HCT116 (cell line): ENCODE measurements around the gene C2orf80. TPM values are rescaled to one million over a fixed set of nuclear protein-coding genes. Genes with fewer than 3 reads are reported as not detected.

ENCODE experiments used
- ATAC-seq: fragments of 200-7000 bp; cut with Tn5 transposase; 2 replicates; pipeline ENCODE4 v1.9.1; 2020; ENCODE audit warnings: mild to moderate bottlenecking, moderate library complexity
- BruUV-seq: library from RNA; stranded (reverse); fragments of 400-500 nt; replicated peaks from 2 replicates; lab custom pipeline; 2021; lab: Mats Ljungman, UMichigan
- CTCF ChIA-PET: fragments of 300-600 bp; sonication (Branson Sonifier 250); formaldehyde crosslinking; loops from one replicate; lab custom pipeline; 2021; ENCODE audit warnings: antibody characterized with exemption; lab: Charles Lee
- POLR2A ChIA-PET: fragments of 300-600, 350-600 bp; sonication (Branson Sonifier 250); formaldehyde crosslinking; loops from one replicate; lab custom pipeline; 2021; ENCODE audit warnings: antibody characterized with exemption; lab: Charles Lee
- RAD21 ChIA-PET, 2 experiments: fragments of 300-600 bp; sonication (Branson Sonifier 250); formaldehyde crosslinking; loops; one replicate each; lab custom pipeline; 2023; ENCODE audit warnings: low total read pairs in 2 of 2; ENCODE audit not compliant: uncharacterized antibody in 2 of 2, unreplicated experiment in 2 of 2, low non-redundant PET in 1 of 2; lab: Charles Lee
- DNase-seq: peaks from one replicate; pipeline ENCODE4 v3.0.0-alpha.2; 2010; ENCODE audit warnings: low read depth, low spot score
- H2AFZ ChIP-seq: fragments of 200-600 bp; shearing (Covaris generic), sonication (generic); 2 replicates; pipeline ENCODE4 v1.6.1; 2017; ENCODE audit warnings: low read depth, mixed run types, mixed read lengths, antibody characterized with exemption, low read length; ENCODE audit not compliant: poor library complexity, severe bottlenecking
- H3K27ac ChIP-seq: 2 replicates; pipeline ENCODE4 v1.5.1; 2012; ENCODE audit warnings: low read depth, low read length
- H3K27me3 ChIP-seq: fragments of 200-600 bp; sonication (generic); 2 replicates; pipeline ENCODE4 v1.6.1; 2016; ENCODE audit warnings: mixed run types, low read length, mixed read lengths; ENCODE audit not compliant: insufficient read depth
- H3K36me3 ChIP-seq, 2 experiments: fragments of 200-500 bp in 1 of 2; fragments of 200-600 bp in 1 of 2; sonication (Bioruptor generic) in 1 of 2; sonication (generic) in 1 of 2; 2 replicates each; pipeline versions ENCODE4 v1.5.1 to v1.6.1; 2014 to 2016; ENCODE audit warnings: low read length in 2 of 2, inconsistent platforms in 1 of 2, mixed read lengths in 1 of 2, mixed run types in 1 of 2; ENCODE audit not compliant: insufficient read depth in 2 of 2, control insufficient read depth in 1 of 2
- H3K4me1 ChIP-seq, 2 experiments: fragments of 200-600 bp in 1 of 2; sonication (generic) in 1 of 2; 2 replicates each; pipeline versions ENCODE4 v1.5.1 to v1.6.1; 2012 to 2017; ENCODE audit warnings: low read length in 2 of 2, inconsistent platforms in 1 of 2, mild to moderate bottlenecking in 1 of 2, mixed read lengths in 1 of 2, mixed run types in 1 of 2, moderate library complexity in 1 of 2; ENCODE audit not compliant: insufficient read depth in 2 of 2, control insufficient read depth in 1 of 2
- H3K4me2 ChIP-seq: fragments of 200-600 bp; sonication (generic); 2 replicates; pipeline ENCODE4 v1.6.1; 2017; ENCODE audit warnings: mixed run types, low read length, mixed read lengths
- H3K4me3 ChIP-seq, 2 experiments: fragments of 200-600 bp in 1 of 2; sonication (generic) in 1 of 2; replicated peaks in 1 of 2; 2 replicates each; pipeline ENCODE4 v1.5.1; 2011 to 2016; ENCODE audit warnings: low read length in 2 of 2, control low read depth in 1 of 2, low read depth in 1 of 2, mild to moderate bottlenecking in 1 of 2, mixed read lengths in 1 of 2, mixed run types in 1 of 2
- H3K79me2 ChIP-seq: fragments of 200-600 bp; sonication (generic); 2 replicates; pipeline ENCODE4 v1.6.1; 2017; ENCODE audit warnings: mild to moderate bottlenecking, mixed run types, low read length, moderate library complexity, mixed read lengths; ENCODE audit not compliant: insufficient read depth
- H3K9ac ChIP-seq: fragments of 200-600 bp; sonication (generic); 2 replicates; pipeline ENCODE4 v1.6.1; 2016; ENCODE audit warnings: low read length, mixed read lengths
- H3K9me2 ChIP-seq: fragments of 200-600 bp; sonication (generic), shearing (Covaris generic); 2 replicates; pipeline ENCODE4 v1.6.1; 2017; ENCODE audit warnings: mixed run types, mild to moderate bottlenecking, moderate library complexity; ENCODE audit not compliant: insufficient read depth
- H3K9me3 ChIP-seq, 2 experiments: fragments of 200-500 bp in 1 of 2; fragments of 200-600 bp in 1 of 2; sonication (Bioruptor generic) in 1 of 2; sonication (generic) in 1 of 2; 2 replicates each; pipeline ENCODE4 v1.6.1; 2014 to 2017; ENCODE audit warnings: low read length in 2 of 2, mixed read lengths in 2 of 2, inconsistent platforms in 1 of 2, low read depth in 1 of 2, mild to moderate bottlenecking in 1 of 2, mixed run types in 1 of 2, moderate library complexity in 1 of 2; ENCODE audit not compliant: control insufficient read depth in 1 of 2, insufficient read depth in 1 of 2
- H4K20me1 ChIP-seq: fragments of 200-600 bp; sonication (generic), shearing (Covaris generic); 2 replicates; pipeline ENCODE4 v1.6.1; 2017; ENCODE audit warnings: mixed run types, mild to moderate bottlenecking, moderate library complexity; ENCODE audit not compliant: insufficient read depth
- CBX3 ChIP-seq: IDR thresholded peaks from 2 replicates; pipeline ENCODE4 v1.6.1; 2012; ENCODE audit warnings: low read depth
- CEBPB ChIP-seq: IDR thresholded peaks from 2 replicates; pipeline ENCODE4 v1.6.1; 2012; ENCODE audit warnings: low read depth
- CTCF ChIP-seq, 3 experiments: fragments of 200-600 bp in 1 of 3; sonication (generic) in 1 of 3; IDR thresholded peaks in 2 of 3; conservative IDR thresholded peaks in 1 of 3; 2 replicates each; pipeline ENCODE4 v1.5.1; 2012 to 2017; ENCODE audit warnings: low read depth in 2 of 3, low read length in 2 of 3, antibody characterized with exemption in 1 of 3, borderline replicate concordance in 1 of 3, control low read depth in 1 of 3, mild to moderate bottlenecking in 1 of 3, mixed read lengths in 1 of 3, mixed run types in 1 of 3, moderate library complexity in 1 of 3; ENCODE audit not compliant: insufficient read depth in 1 of 3
- EGR1 ChIP-seq: IDR thresholded peaks from 2 replicates; pipeline ENCODE4 v1.6.1; 2012; ENCODE audit warnings: low read depth
- ELF1 ChIP-seq: IDR thresholded peaks from 2 replicates; pipeline ENCODE4 v1.6.1; 2012; ENCODE audit warnings: low read depth, borderline replicate concordance
- EZH2 ChIP-seq: fragments of 200-600 bp; sonication (generic); IDR thresholded peaks from 2 replicates; pipeline ENCODE4 v1.6.1; 2017; ENCODE audit warnings: antibody characterized with exemption, mixed run types
- EZH2phosphoT487 ChIP-seq: fragments of 200-600 bp; IDR thresholded peaks from 2 replicates; pipeline ENCODE4 v1.6.1; 2018; ENCODE audit warnings: antibody characterized with exemption, borderline replicate concordance
- FOSL1 ChIP-seq: IDR thresholded peaks from 2 replicates; pipeline ENCODE4 v1.6.1; 2012; ENCODE audit warnings: low read depth
- MAX ChIP-seq: IDR thresholded peaks from 2 replicates; pipeline ENCODE4 v1.6.1; 2012
- POLR2A ChIP-seq: IDR thresholded peaks from 2 replicates; pipeline ENCODE4 v1.7.0; 2011; ENCODE audit warnings: borderline replicate concordance; ENCODE audit not compliant: insufficient read depth, insufficient read length; ENCODE audit errors: extremely low read depth
- POLR2AphosphoS5 ChIP-seq: IDR thresholded peaks from 2 replicates; pipeline ENCODE4 v1.6.1; 2011; ENCODE audit warnings: mild to moderate bottlenecking, low read depth, low read length, moderate library complexity
- SP1 ChIP-seq: IDR thresholded peaks from 2 replicates; pipeline ENCODE4 v1.6.1; 2012; ENCODE audit warnings: low read depth
- SRF ChIP-seq: IDR thresholded peaks from 2 replicates; pipeline ENCODE4 v1.6.1; 2012; ENCODE audit warnings: low read depth
- YY1 ChIP-seq: IDR thresholded peaks from 2 replicates; pipeline ENCODE4 v1.6.1; 2011; ENCODE audit warnings: low read length, low read depth, moderate library complexity, mild to moderate bottlenecking; ENCODE audit not compliant: insufficient replicate concordance; ENCODE audit errors: extremely low read depth
- ZFX ChIP-seq: fragments of 450-650 bp; IDR thresholded peaks from 2 replicates; pipeline ENCODE4 v1.6.1; 2017
- ZNF274 ChIP-seq: fragments of 200-500 bp; sonication (Bioruptor generic); IDR thresholded peaks from 2 replicates; pipeline ENCODE4 v1.6.1; 2014; ENCODE audit warnings: mild to moderate bottlenecking, low read depth, low read length, inconsistent platforms
- intact Hi-C: fragments of 100-400 bp; cut with micrococcal nuclease; formaldehyde crosslinking; loops from 2 replicates; pipeline ENCODE4 v1.10.0; 2022
- total RNA-seq: library from RNA; stranded (reverse); gene quantifications from one replicate; pipeline ENCODE4 v1.2.1, GENCODE V29; 2021; ENCODE audit not compliant: unreplicated experiment
- TF ChIP-seq, protein P1 (sequence below): IDR thresholded peaks from 2 replicates; pipeline ENCODE4 v1.6.1; 2012
- TF ChIP-seq, protein P2 (sequence below): IDR thresholded peaks from 2 replicates; pipeline ENCODE4 v1.6.1; 2011; ENCODE audit warnings: mild to moderate bottlenecking, low read length, moderate library complexity; ENCODE audit not compliant: insufficient replicate concordance; ENCODE audit errors: extremely low read depth

C2orf80 gene
- total RNA-seq, 1 experiment from 2014 or later = not detected

DNA sequence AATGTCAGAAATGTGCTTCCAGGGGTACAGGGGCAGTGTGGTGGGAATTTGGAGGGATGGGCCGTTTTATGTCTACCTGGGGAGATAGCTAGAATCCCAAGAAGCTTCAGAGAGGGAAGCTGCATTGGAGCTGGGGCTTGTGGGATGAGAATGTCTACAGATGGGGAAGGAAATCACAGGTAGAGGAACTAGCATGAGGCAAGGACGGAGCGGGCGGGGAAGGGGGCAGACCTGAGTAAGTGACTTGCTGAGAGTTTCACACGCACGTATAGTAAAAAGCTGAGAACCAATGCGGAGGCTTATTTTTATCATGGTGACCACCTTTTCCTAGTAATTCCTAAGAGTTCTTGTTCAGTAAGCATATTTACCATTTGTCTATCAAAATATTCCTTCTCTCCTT, 6.3 kb downstream of the C2orf80 start:
- DNase-seq (no peak), ATAC-seq (no peak)
- Histone ChIP-seq H3K9ac (no peak overlapping the region), H3K9me2 (no peaks in the 10 kb centered on the region), H4K20me1 (no peaks in the 10 kb centered on the region), H3K4me1 (peaks cover 6 to 9% of the 10 kb centered on the region in 2 experiments; a peak in 3 of 4 replicates), H3K4me2 (no peak overlapping the region), H3K27me3 (no peaks in the 10 kb centered on the region), H3K4me3 (no peak overlapping the region), H2AFZ (no peak overlapping the region), H3K79me2 (no peaks in the 10 kb centered on the region), H3K27ac (no peak overlapping the region), H3K36me3 (no peaks in the 10 kb centered on the region), H3K9me3 (no peaks in the 10 kb centered on the region)
- POLR2A ChIA-PET = no interaction called here
- BruUV-seq = no TSS peak
- CTCF ChIA-PET = no interaction called here
- RAD21 ChIA-PET = no interaction called here
- TF ChIP-seq SRF (no peak), POLR2AphosphoS5 (no peak)
- intact Hi-C loops = no loop called here

- intact Hi-C loops = no loop called here
- H3K27me3 ChIP-seq = no peaks in the 10 kb centered on the region
- ChIA-PET CTCF (no interaction called here), POLR2A (no interaction called here), RAD21 (no interaction called here)
- BruUV-seq = no TSS peak
- no peak overlapping the region for H3K4me3 ChIP-seq
- H2AFZ ChIP-seq = no peak overlapping the region
- no peak overlapping the region for H3K9ac ChIP-seq
- no peaks in the 10 kb centered on the region for H3K9me2 ChIP-seq
- H3K4me2 ChIP-seq = no peak overlapping the region
- H3K27ac ChIP-seq = no peak overlapping the region
- peaks cover 6 to 15% of the 10 kb centered on the region in 2 experiments; a peak in 3 of 4 replicates for H3K4me1 ChIP-seq
- no peak for DNase-seq
- no peak for ATAC-seq
- no peaks in the 10 kb centered on the region for H3K79me2 ChIP-seq
- H4K20me1 ChIP-seq = no peaks in the 10 kb centered on the region
- H3K36me3 ChIP-seq = no peaks in the 10 kb centered on the region
- H3K9me3 ChIP-seq = no peaks in the 10 kb centered on the region
- no peak for TF ChIP-seq ZNF274
- TF ChIP-seq SRF = no peak
- TF ChIP-seq POLR2AphosphoS5 = no peak
- no peak for TF ChIP-seq POLR2A
- no peak for TF ChIP-seq ZFX
- TF ChIP-seq ELF1 = no peak
- TF ChIP-seq, protein P1, sequence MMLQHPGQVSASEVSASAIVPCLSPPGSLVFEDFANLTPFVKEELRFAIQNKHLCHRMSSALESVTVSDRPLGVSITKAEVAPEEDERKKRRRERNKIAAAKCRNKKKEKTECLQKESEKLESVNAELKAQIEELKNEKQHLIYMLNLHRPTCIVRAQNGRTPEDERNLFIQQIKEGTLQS = no peak
- TF ChIP-seq EZH2 = no peak
- no peak for TF ChIP-seq SP1
- TF ChIP-seq, protein P2, sequence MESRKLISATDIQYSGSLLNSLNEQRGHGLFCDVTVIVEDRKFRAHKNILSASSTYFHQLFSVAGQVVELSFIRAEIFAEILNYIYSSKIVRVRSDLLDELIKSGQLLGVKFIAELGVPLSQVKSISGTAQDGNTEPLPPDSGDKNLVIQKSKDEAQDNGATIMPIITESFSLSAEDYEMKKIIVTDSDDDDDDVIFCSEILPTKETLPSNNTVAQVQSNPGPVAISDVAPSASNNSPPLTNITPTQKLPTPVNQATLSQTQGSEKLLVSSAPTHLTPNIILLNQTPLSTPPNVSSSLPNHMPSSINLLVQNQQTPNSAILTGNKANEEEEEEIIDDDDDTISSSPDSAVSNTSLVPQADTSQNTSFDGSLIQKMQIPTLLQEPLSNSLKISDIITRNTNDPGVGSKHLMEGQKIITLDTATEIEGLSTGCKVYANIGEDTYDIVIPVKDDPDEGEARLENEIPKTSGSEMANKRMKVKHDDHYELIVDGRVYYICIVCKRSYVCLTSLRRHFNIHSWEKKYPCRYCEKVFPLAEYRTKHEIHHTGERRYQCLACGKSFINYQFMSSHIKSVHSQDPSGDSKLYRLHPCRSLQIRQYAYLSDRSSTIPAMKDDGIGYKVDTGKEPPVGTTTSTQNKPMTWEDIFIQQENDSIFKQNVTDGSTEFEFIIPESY = no peak
- no peak for TF ChIP-seq FOSL1
- no peak for TF ChIP-seq CTCF (IDR thresholded peaks at IDR 0.05 in 2 of 3, conservative IDR thresholded peaks at IDR 0.05 in 1 of 3; ENCODE audit: borderline replicate concordance in 1 of 3, insufficient read depth in 1 of 3, low read depth in 2 of 3, low read length in 2 of 3)
- TF ChIP-seq EZH2phosphoT487 = no peak
- TF ChIP-seq EGR1 = no peak
- no peak for TF ChIP-seq YY1
- TF ChIP-seq CBX3 = no peak
- TF ChIP-seq CEBPB = no peak
- no peak for TF ChIP-seq MAX
These were observed 7.0 kb downstream of the C2orf80 start for GRCh38 chr2:208182835-208183234.
